HG03064 (cell line): ENCODE measurements around the gene ANTXR1.

Experiments
- ATAC-seq: cut with Tn5 transposase; IDR thresholded peaks from one replicate; pipeline ENCODE4 v1.9.1; 2021; ENCODE audit warnings: low read depth; ENCODE audit not compliant: unreplicated experiment

Gene ANTXR1

GRCh38 chr2:69092857-69093256 lies 79.9 kb downstream of the ANTXR1 start:
- no peak for ATAC-seq

GRCh38 chr2:69095305-69095704 lies 82.3 kb downstream of the ANTXR1 start:
- no peak for ATAC-seq

GRCh38 chr2:69096326-69097095 lies 83.5 kb downstream of the ANTXR1 start:
- no peak for ATAC-seq

- no peak for ATAC-seq
Measured at GRCh38 chr2:69097148-69097610, 84.2 kb downstream of the ANTXR1 start.

- no peak for ATAC-seq
Measured at GRCh38 chr2:69097891-69098655, 85.1 kb downstream of the ANTXR1 start.

GRCh38 chr2:69099541-69099940 lies 86.6 kb downstream of the ANTXR1 start:
- no peak for ATAC-seq

GRCh38 chr2:69100220-69100723 lies 87.3 kb downstream of the ANTXR1 start:
- ATAC-seq: no peak

- ATAC-seq: no peak
Measured at GRCh38 chr2:69102041-69102593, 89.1 kb downstream of the ANTXR1 start.

GRCh38 chr2:69103419-69103818 lies 90.4 kb downstream of the ANTXR1 start:
- ATAC-seq: no peak

- ATAC-seq: no peak
Measured at GRCh38 chr2:69104261-69104660, 91.3 kb downstream of the ANTXR1 start.

- no peak for ATAC-seq
Measured at GRCh38 chr2:69109255-69109654, 96.3 kb downstream of the ANTXR1 start.

GRCh38 chr2:69111076-69111475 lies 98.1 kb downstream of the ANTXR1 start:
- ATAC-seq: no peak

GRCh38 chr2:69113627-69114026 lies 100.6 kb downstream of the ANTXR1 start:
- ATAC-seq: no peak

- no peak for ATAC-seq
Measured at GRCh38 chr2:69114534-69114933, 101.6 kb downstream of the ANTXR1 start.

GRCh38 chr2:69116438-69116837 lies 103.5 kb downstream of the ANTXR1 start:
- no peak for ATAC-seq

- ATAC-seq: no peak
Measured at GRCh38 chr2:69118609-69119008, 105.6 kb downstream of the ANTXR1 start.

- ATAC-seq: no peak
Measured at GRCh38 chr2:69119104-69119894, 106.3 kb downstream of the ANTXR1 start.

- ATAC-seq: no peak
Measured at GRCh38 chr2:69122271-69122670, 109.3 kb downstream of the ANTXR1 start.

GRCh38 chr2:69123182-69123581 lies 110.2 kb downstream of the ANTXR1 start:
- no peak for ATAC-seq

GRCh38 chr2:69124343-69124742 lies 111.4 kb downstream of the ANTXR1 start:
- ATAC-seq: no peak

- ATAC-seq: no peak
Measured at GRCh38 chr2:69125816-69126215, 112.8 kb downstream of the ANTXR1 start.
